COLO668 (cell line): ENCODE data around the gene TGFBR3.

Source experiments
- DNase-seq: peaks from one replicate; lab custom pipeline; 2025; ENCODE audit not compliant: unreplicated experiment; lab: John Stamatoyannopoulos, UW

The TGFBR3 gene

GRCh38 chr1:91885716-91886506, at the start of gene TGFBR3:
Gene TGFBR3, minus strand, starts transcription at chr1:91886151. Its CDS starts 24,620 bp downstream, at chr1:91861531.
- peak; percentile 80 for DNase-seq

- DNase-seq, result no peak
Measured at GRCh38 chr1:91929250-91929649, 43.3 kb upstream of the TGFBR3 start.

DNA sequence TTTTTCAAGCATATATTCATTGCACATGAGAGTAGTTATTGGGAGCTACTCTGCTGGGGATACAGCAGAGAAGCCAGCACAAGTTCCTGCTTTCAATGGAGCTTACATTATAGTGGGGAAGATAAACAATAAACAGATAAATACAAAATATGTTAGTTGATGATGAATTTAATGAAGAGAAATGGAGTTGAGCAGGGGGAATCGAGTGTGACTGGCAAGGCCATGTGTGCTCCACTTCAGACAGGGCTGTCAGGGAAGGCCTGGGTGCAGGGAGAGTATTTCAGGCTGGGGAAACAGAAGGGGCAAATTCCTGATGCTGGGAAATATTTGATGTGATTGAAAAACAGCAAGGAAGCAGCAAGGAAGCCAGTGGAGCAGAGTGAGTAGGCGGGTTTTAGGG, 42.1 kb upstream of the TGFBR3 start:
- no peak for DNase-seq

DNA sequence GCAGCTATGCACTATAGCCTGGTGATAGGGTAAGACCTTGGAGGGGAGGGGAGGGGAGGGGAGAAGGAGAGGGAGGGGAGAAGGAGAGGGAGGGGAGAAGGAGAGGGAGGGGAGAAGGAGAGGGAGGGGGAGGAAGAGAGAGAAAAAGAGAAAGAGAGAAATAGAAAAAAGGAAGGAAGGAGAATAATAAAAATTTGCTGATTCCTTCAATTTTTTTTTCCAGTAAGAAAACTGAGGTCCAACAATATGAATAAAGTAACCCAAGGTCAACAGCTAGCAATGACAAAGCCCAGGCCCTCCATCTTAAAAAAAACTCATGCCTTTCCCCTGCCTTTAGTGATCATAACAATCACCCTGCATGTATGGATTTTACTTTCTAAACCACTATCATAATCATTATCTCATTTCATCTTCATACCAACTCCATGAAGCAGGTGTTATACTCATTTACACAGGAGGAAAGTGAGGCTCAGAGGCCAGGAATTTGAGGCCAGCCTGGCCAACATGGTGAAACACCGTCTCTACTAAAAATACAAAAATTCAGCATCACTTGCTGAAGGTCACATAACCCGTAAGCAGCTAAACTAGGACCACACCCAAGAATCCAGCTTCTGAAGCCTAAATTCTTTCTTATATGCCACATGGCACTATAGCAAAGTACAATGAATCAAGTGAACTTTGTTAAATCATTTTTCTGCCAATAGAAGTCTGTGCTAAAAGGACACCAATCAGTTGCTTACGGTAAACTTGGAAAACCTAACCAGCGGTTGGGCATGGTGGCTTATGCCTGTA, 39.9 kb upstream of the TGFBR3 start:
- no peak for DNase-seq

- no peak for DNase-seq
Measured at GRCh38 chr1:91924146-91924545, 38.2 kb upstream of the TGFBR3 start.

DNA sequence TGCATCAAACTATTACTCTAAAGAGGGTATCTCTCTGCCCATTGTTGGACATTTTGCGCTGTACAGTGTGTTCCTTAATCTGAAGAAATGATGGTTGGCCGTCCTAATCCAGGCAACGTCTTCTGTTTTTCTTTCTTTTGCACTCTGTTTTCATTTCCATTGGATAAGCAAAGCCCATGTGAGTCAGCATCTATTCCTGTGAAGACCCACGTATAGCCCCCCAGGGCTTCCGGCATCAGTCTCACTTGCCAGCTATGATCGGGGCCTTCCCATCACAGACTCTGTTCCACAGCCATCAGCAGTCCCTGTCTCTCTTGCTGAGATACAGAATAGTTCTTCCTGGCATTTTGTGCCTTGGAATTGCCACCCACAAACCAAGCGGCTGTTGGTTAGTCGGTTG, 34.0 kb upstream of the TGFBR3 start:
- no peak for DNase-seq

DNA sequence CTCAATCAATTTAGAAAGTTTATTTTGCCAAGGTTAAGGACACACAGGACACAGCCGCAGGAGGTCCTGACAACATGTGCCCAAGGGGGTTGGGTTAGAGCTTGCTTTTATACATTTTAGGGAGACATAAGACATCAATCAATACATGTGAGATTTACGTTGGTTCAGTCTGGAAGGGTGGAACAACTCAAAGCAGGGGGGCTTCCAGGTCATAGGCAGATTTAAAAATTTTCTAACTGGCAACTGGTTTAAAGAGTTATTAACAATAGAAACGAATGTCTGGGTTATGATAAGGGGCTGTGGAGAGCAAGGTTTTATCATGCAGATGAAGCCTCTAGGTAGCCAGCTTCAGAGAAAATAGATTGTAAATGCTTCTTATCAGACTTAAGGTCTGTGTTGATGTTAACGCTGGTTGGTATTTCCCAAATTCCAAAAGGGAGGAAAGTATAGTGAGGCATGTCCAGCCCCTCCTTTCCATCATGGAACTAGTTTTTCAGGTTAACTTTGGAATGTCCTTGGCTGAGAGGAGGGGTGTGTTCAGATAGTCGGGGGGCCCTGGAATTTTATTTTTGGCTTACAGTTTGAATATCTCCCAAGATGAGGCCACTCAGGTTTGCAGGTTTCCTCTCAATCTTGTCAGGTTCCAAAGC, 31.0 kb upstream of the TGFBR3 start:
- DNase-seq, result no peak

- DNase-seq, result no peak
Measured at GRCh38 chr1:91916046-91916445, 30.1 kb upstream of the TGFBR3 start.

DNA sequence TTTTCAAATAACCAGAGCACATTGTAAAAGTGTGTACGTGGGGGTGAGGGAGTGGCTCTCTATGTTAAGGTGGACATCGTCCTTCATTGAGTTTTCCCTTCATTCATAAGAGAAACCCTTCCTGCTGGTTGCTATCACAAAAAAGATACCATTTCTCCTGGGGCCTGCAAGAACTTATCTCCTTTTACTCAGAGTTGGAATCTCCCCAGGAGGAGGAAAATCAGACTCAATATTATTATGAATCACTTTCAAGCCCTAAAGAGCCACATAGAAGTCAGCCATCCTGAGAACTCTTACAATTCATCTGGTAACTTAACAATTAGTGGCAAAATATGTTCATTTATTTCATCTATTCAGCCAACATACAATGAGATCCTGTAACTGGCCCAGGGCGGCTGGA, 27.1 kb upstream of the TGFBR3 start:
- DNase-seq, result no peak

- DNase-seq, result no peak
Measured at GRCh38 chr1:91912266-91912665, 26.3 kb upstream of the TGFBR3 start.

DNA sequence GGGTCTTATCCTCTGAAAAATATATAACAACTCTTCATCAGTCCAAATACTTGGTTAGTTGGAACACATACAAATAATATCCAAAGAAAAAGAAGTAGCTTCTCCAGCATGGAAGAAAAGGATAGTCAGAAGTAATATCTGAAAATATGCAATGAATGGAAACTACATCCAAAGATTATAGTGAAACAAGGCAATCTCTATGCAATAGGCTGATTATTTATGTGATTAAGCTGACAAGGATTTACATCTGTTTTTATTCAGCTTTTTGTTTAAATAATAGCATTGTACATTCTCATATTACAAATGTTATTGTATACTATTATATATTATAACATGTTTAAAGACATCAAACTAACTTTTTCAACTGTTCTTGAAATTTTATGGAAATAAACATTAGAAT, 15.3 kb upstream of the TGFBR3 start:
- DNase-seq, result no peak

GRCh38 chr1:91900562-91900961, 14.6 kb upstream of the TGFBR3 start:
- DNase-seq, result no peak

DNA sequence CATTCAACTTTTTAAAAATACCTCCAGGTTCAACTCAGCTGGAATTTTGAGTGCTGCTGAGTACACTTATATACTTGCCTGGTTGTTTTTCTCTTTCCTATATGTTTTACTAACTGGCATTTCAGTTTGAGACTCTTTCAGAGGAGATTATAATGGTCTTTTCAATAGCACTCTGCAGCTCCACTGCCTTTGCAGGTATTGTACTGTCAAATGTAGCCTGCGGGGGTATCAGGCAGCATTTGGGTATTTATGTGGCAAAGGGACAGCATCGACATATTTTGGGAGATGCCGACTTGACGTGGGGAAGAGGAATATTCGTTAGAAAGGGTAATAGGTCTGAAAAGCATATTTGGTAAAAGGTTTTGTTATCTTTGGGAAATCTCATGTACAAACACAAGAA, 11.1 kb upstream of the TGFBR3 start:
- no peak for DNase-seq

DNA sequence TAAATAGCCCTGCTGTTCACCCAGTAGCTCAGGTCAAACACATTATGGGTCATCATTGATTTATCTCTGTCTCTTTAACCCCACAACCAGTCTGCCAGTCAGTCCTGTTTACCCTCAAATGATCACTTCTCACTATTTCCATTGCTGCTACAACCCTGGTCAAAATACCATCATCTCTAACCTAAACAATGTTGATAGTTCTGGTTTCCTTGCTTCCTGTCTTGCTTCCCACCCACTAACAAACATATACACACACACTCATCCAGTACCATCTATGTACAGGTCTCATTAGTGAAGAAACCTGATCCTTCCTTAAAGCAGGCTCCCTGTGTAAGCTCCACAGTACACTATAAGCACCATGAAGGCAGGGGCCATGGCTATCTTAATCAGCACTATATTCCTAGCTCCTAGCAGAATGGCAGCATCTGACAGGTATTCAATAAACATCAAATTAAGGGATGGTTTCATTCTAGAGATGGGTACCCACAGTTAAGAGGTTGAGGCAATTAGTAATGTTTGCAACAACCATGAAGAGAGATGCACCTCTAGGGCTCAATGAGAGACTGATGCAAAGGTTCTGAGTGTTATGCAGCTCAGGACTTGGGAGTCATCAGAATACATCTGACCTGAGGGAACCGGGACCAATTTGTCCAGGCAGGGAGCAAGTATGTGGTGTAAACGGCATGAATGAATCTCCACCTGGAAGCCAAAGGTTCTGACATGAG, 10.0 kb upstream of the TGFBR3 start:
- no peak for DNase-seq

- DNase-seq, result no peak
Measured at GRCh38 chr1:91894036-91894761, 8.2 kb upstream of the TGFBR3 start.

DNA sequence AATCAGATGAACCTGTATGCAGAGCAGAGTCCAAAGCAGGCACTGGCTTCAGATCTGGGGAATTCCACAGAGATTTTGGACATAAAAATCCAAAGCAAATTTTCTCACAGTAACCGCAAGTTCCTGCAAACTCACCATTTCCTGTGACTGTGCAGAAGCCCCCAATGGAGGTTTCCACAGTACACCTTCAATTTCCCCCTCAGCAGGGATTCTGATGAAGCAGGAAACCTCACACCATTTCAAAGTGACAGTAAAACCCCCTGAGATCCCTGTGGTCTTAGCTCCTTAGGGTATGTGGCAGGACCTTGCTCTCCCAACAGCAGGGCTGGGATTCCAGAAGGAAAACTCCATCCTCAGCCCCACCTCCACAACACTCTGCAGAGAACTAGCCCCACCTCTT, 6.0 kb upstream of the TGFBR3 start:
- DNase-seq, result no peak

DNA sequence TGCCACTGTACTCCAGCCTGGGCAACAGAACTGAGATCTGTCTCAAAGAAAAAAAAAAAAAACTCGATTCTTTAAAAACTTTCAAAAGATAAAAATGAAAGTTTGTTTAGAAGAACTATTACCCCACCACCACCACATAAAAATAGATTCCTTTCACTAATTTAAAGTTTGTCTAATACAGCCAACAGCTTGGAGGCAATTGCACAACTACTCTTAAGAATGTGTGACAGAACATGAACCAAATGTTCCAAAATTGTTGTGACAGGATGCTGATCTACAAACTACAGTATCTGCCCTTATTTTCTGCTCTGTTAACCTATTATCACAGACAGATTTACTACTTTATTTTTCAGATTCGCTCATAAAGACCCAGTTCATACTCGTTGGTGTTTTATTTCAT, 5.5 kb upstream of the TGFBR3 start:
- DNase-seq, result no peak

DNA sequence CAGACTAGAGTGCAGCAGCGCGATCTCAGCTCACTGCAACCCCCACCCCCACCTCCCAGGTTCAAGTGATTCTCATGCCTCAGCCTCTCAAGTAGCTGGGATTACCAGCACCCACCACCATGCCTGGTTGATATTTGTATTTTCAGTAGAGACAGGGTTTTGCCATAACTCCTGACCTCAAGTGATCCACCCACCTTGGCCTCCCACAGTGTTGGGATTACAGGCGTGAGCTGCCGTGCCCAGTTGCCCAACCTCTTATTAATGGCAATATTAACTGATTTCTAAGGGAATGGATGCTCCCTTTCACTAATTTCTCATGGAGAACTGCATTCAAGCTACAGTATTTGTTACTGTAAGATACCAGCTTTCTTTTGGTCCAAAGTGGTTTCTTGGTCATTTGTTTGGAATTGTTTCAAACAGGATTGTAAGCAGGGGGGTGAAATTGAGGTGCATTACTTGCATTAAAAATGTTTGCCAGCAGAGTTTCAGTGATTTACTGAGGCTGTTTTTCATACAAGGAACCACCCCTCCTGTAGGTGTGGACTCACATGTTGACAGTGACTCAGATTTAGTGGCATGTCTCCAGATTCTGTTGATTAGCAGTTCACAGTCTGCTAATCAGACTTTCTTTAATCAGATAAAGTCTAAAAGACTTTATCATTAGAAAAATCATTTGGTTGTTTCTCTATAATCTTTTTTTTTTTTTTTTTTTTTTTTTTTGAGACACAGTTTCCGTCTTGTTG, 3.9 kb upstream of the TGFBR3 start:
- DNase-seq, result no peak

- peak; percentile 45 for DNase-seq
Measured at GRCh38 chr1:91885213-91885715, 687 bp downstream of the TGFBR3 start.
